ENCODE results near the gene GJA9. TPM values are rescaled to one million over a fixed set of nuclear protein-coding genes. Genes with fewer than 3 reads are reported as not detected.

Gene GJA9
- total RNA-seq, 4 donors from 2014 or later = not detected

GRCh38 chr1:38899560-38899959 lies 18.2 kb upstream of the GJA9 start:
- ATAC-seq (ENCODE audit: low FRiP score) = no peak
- no peak for TF ChIP-seq CTCF (IDR thresholded peaks at IDR 0.05)
- no peak for DNase-seq (ENCODE audit: low spot score)

DNA sequence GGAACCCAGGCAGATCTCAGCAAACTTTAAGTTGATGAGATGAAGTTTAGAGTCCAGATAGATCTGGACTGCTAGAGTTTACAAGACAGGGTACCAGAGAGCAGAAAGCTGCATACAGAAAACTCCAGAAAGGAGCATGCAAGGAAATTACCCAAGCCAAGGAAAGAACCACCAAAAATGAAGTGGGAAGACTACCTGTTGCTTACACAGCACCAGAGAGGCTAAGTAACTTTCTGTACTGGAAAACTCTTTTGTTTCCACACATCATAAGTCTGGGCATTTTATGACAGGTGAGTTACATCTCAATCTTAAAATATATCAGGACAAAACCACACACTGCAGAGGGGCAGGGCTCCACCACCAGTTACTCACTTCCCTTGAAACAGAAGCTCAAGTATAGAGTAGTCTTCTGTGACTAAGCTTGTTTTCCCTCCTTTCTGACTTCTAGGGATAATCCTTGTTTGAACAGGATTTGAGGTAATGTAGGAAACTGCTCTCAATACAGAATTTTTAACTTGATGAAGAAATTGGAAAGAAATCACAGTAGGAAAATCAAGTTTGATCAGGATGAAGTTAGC lies 17.4 kb upstream of the GJA9 start:
- ATAC-seq (ENCODE audit: low FRiP score) = no peak
- DNase-seq (ENCODE audit: low spot score) = no peak
- no peak for TF ChIP-seq CTCF (IDR thresholded peaks at IDR 0.05)

DNA sequence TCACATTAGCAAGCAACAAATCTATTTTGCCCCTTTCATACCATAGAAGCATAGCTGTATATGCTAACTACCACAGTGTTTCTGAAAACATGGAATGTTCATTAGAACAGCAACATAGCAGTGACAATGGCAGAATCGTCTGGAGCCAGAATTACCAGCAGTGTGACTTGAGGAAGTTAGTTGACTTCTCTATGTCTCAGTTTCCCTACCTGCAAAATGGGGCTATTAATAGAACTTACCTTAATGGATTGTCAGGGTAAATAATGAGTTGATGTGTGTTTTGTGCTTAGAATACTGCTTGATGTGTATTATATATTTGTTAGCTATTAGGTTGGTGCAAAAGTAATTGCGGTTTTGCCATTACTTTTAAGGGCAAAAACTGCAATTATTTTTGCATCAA lies 14.8 kb upstream of the GJA9 start:
- TF ChIP-seq CTCF (IDR thresholded peaks at IDR 0.05) = no peak
- DNase-seq (ENCODE audit: low spot score) (no peak), ATAC-seq (ENCODE audit: low FRiP score) (no peak)

- ATAC-seq (ENCODE audit: low FRiP score) (no peak), DNase-seq (ENCODE audit: low spot score) (no peak)
- TF ChIP-seq CTCF (IDR thresholded peaks at IDR 0.05) = no peak
These were observed 11.6 kb upstream of the GJA9 start for GRCh38 chr1:38892976-38893375.

DNA sequence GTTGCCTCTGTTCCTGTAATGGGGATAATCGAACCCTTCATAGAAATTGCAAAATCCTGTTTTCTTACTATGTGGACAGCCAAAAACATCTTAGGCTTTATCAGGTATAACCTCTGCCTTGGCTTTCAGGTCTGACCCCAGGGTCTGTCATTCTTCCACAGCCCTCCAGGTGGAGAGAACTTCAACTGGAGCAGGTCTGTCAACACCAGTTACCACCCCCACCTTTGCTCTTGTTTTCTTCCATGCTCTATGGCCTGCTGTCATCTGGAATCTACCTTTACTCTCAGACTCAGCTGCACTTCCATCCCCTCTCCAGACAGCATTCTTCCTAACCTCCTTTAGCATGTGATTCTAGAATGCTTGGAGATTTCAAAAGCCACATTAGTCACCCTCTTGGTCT lies 10.4 kb upstream of the GJA9 start:
- no peak for TF ChIP-seq CTCF (IDR thresholded peaks at IDR 0.05)
- ATAC-seq (ENCODE audit: low FRiP score) (no peak), DNase-seq (ENCODE audit: low spot score) (no peak)

DNA sequence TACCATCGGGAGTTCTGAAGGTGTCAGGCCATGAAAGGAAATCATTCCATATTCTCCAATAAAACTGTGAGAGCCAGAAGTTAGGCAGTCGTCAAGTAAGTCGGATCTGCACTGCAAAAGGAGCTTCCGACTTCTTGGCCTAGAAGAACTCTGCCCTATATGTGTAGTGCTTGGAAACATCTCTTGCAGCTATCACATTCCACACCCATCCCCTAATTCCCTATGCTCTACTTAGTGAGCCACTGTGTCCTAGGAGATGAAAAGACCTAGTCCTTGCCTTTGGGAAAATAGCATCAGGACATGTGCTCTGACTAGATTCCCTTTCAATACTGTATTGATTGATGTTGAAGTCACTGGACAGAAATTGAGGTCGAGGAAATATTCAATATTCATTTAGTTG lies 8.2 kb upstream of the GJA9 start:
- no peak for TF ChIP-seq CTCF (IDR thresholded peaks at IDR 0.05)
- DNase-seq (ENCODE audit: low spot score) = no peak
- no peak for ATAC-seq (ENCODE audit: low FRiP score)

DNA sequence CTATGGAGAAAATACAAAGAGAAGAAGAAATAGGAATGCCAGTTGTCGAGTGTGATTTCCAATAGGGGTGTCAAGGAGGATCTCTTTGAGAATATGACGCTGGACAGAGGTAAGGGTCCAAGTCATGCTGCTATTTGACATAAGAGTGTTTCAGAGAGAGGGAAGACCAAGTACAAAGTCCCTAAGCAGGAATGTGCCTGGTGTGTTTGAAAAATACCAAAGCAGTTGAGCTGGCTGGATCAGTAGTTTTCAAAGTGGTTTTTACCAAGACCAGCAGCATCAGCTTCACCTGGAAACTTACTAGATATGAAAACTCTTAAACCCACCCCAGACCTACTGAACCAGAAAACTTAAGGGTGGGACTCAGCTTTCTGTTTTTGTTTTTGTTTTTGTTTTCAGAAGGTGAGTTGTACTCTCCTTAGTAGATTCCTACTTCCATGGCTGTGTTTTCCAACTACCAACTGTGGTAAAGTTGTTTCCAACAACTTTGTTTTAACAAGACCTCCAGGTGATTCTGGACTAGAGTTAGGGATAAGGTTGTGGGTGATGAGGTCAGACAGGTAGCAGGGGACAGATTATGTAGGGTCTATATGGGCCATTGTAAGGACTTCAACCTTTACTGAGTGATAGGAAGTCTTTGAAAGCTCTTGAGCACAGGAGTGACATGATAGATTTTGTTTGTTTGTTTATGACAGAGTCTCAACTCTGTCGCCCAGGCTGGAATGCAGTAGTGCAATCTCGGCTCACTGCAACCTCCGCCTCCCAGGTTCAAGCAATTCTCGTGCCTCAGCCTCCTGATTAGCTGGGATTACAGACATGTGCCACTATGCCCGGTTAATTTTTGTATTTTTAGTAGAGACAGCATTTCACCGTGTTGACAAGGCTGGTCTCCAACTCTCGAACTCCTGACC lies 7.3 kb upstream of the GJA9 start:
- TF ChIP-seq CTCF (IDR thresholded peaks at IDR 0.05) = no peak
- ATAC-seq (ENCODE audit: low FRiP score) (no peak), DNase-seq (ENCODE audit: low spot score) (no peak)

Data from omental fat pad (tissue), 4 donors.